Mesothelial cell of epicardium (in vitro differentiated cells): ENCODE results near the gene C1orf56. TPM values are rescaled to one million over a fixed set of nuclear protein-coding genes. Genes with fewer than 3 reads are reported as not detected.

Experiments
- DNase-seq, 2 experiments: peaks; one replicate each; pipeline ENCODE4 v3.0.0; 2021; ENCODE audit warnings: low spot score in 2 of 2; ENCODE audit not compliant: unreplicated experiment in 2 of 2
- H3K27ac Mint-ChIP-seq: 2 replicates; pipeline ENCODE4 v1.8.0; 2021; ENCODE audit warnings: mixed read lengths
- H3K27me3 Mint-ChIP-seq: 2 replicates; pipeline ENCODE4 v1.8.0; 2021; ENCODE audit warnings: low read depth, mixed read lengths
- H3K36me3 Mint-ChIP-seq: 2 replicates; pipeline ENCODE4 v1.8.0; 2021; ENCODE audit warnings: mixed read lengths
- H3K4me1 Mint-ChIP-seq: 2 replicates; pipeline ENCODE4 v1.8.0; 2021; ENCODE audit warnings: mixed read lengths
- H3K4me3 Mint-ChIP-seq: 2 replicates; pipeline ENCODE4 v1.8.0; 2021; ENCODE audit warnings: mild to moderate bottlenecking, moderate library complexity, mixed read lengths
- H3K9me3 Mint-ChIP-seq: 2 replicates; pipeline ENCODE4 v1.8.0; 2021; ENCODE audit warnings: mixed read lengths
- CTCF ChIP-seq: fragments of 200-600 bp; sonication (generic); IDR thresholded peaks from one replicate; pipeline ENCODE4 v1.5.0; 2021; ENCODE audit warnings: antibody characterized with exemption; ENCODE audit not compliant: unreplicated experiment
- total RNA-seq: library from RNA; stranded (reverse); gene quantifications from 3 replicates; pipeline ENCODE4 v1.2.1, GENCODE V29; 2021

The C1orf56 gene
- total RNA-seq, 1 donor from 2014 or later = 4.2 TPM

GRCh38 chr1:151065089-151065645 lies 17.6 kb downstream of the C1orf56 start:
- no peak for TF ChIP-seq CTCF
- no peaks in the 10 kb centered on the region for H3K9me3 Mint-ChIP-seq
- H3K4me3 Mint-ChIP-seq = no peak overlapping the region
- peaks cover 9% of the 10 kb centered on the region for H3K36me3 Mint-ChIP-seq
- peak overlapping the region; percentile 25 for H3K27ac Mint-ChIP-seq
- no peak for DNase-seq
- H3K27me3 Mint-ChIP-seq = no peaks in the 10 kb centered on the region
- peaks cover 33% of the 10 kb centered on the region for H3K4me1 Mint-ChIP-seq

GRCh38 chr1:151067185-151067584 lies 19.6 kb downstream of the C1orf56 start:
- Mint-ChIP-seq H3K27me3 (no peaks in the 10 kb centered on the region), H3K4me1 (peaks cover 21% of the 10 kb centered on the region), H3K36me3 (peaks cover 9% of the 10 kb centered on the region), H3K9me3 (no peaks in the 10 kb centered on the region), H3K4me3 (no peak overlapping the region), H3K27ac (peak overlapping the region; percentile 19)
- DNase-seq = no peak
- no peak for TF ChIP-seq CTCF

- TF ChIP-seq CTCF = no peak
Observed at GRCh38 chr1:151069103-151069486, 21.5 kb downstream of the C1orf56 start.

GRCh38 chr1:151070474-151071276 lies 23.1 kb downstream of the C1orf56 start, which contains the start of gene GABPB2:
TSS of gene GABPB2 (plus strand) at chr1:151070761. CDS start at chr1:151088190, 17,429 bp downstream.
- DNase-seq = peak; percentile 74 to 91
- H3K9me3 Mint-ChIP-seq = no peaks in the 10 kb centered on the region
- peaks cover 14% of the 10 kb centered on the region for H3K36me3 Mint-ChIP-seq
- H3K27me3 Mint-ChIP-seq = no peaks in the 10 kb centered on the region
- TF ChIP-seq CTCF = peak; percentile 89
- H3K4me1 Mint-ChIP-seq = peaks cover 13% of the 10 kb centered on the region
- peak within 1 kb of the TSS; percentile 100 for H3K27ac Mint-ChIP-seq
- peak within 1 kb of the TSS; percentile 99 for H3K4me3 Mint-ChIP-seq

More at GRCh38 chr1:151069103-151069486, 21.5 kb downstream of the C1orf56 start:
- DNase-seq = no peak
- Mint-ChIP-seq H3K4me3 (peak overlapping the region; percentile 34), H3K27me3 (no peaks in the 10 kb centered on the region), H3K4me1 (peaks cover 13% of the 10 kb centered on the region), H3K36me3 (peaks cover 12% of the 10 kb centered on the region), H3K27ac (peak overlapping the region; percentile 91), H3K9me3 (no peaks in the 10 kb centered on the region)

GRCh38 chr1:151072224-151072623 lies 24.7 kb downstream of the C1orf56 start:
- H3K36me3 Mint-ChIP-seq = peaks cover 13% of the 10 kb centered on the region
- no peak for TF ChIP-seq CTCF
- no peak for DNase-seq
- H3K9me3 Mint-ChIP-seq = no peaks in the 10 kb centered on the region
- H3K27me3 Mint-ChIP-seq = no peaks in the 10 kb centered on the region
- H3K4me1 Mint-ChIP-seq = peaks cover 13% of the 10 kb centered on the region
- peak overlapping the region; percentile 81 for H3K27ac Mint-ChIP-seq
- peak overlapping the region; percentile 99 for H3K4me3 Mint-ChIP-seq
